ENCODE measurements around the gene PLAAT1.

DNA sequence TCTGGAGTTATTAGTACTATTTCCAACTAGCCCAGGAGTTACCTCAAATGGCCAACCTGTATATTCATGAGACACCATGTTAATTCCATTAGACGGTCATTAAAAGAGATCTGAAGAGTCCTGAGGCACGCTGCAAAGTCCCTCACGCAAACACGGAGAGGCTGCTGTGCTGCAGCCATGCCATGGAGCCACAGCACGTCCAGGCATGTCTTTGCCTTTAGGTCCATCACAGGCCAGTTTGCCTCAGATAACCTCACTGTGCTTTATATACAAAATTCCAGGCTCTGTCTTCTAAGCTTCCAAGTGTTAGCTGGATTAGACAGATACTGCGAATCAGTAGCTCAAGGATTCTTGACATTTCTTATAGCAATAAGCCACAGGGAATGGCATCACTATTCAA is 9.8 kb upstream of the PLAAT1 start:
- TF ChIP-seq, protein P1, sequence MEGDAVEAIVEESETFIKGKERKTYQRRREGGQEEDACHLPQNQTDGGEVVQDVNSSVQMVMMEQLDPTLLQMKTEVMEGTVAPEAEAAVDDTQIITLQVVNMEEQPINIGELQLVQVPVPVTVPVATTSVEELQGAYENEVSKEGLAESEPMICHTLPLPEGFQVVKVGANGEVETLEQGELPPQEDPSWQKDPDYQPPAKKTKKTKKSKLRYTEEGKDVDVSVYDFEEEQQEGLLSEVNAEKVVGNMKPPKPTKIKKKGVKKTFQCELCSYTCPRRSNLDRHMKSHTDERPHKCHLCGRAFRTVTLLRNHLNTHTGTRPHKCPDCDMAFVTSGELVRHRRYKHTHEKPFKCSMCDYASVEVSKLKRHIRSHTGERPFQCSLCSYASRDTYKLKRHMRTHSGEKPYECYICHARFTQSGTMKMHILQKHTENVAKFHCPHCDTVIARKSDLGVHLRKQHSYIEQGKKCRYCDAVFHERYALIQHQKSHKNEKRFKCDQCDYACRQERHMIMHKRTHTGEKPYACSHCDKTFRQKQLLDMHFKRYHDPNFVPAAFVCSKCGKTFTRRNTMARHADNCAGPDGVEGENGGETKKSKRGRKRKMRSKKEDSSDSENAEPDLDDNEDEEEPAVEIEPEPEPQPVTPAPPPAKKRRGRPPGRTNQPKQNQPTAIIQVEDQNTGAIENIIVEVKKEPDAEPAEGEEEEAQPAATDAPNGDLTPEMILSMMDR (conservative IDR thresholded peaks at IDR 0.05): no peak
- no peak for TF ChIP-seq EZH2 (IDR thresholded peaks at IDR 0.05; ENCODE audit: low read depth)

Measured in PC-9 (cell line).